ELR (cell line): ENCODE measurements around the gene PSMA6.
A peak's percentile ranks its signal among the peaks of the same experiment; 100 is the strongest.
"Not testable (repeated sequence)": the region's sequence is repeated elsewhere in the genome, so short reads cannot be mapped to it uniquely, and the experiment has no call there.

Source experiments
- DNase-seq: peaks from one replicate; pipeline ENCODE4 v3.0.0-alpha.2; 2015; ENCODE audit warnings: low read depth

PSMA6 gene

GRCh38 chr14:35344107-35344807 lies 52.1 kb downstream of the PSMA6 start:
- DNase-seq = no peak

- no peak for DNase-seq
Observed at GRCh38 chr14:35346738-35347322, 54.6 kb downstream of the PSMA6 start.

- DNase-seq = no peak
Observed at GRCh38 chr14:35347323-35348043, 55.3 kb downstream of the PSMA6 start.

- DNase-seq = not testable (repeated sequence)
Observed at GRCh38 chr14:35348044-35348380, 55.8 kb downstream of the PSMA6 start.

- DNase-seq = no peak
Observed at GRCh38 chr14:35349496-35350365, 57.5 kb downstream of the PSMA6 start.

GRCh38 chr14:35351497-35351896 lies 59.3 kb downstream of the PSMA6 start:
- no peak for DNase-seq

GRCh38 chr14:35351897-35352273 lies 59.7 kb downstream of the PSMA6 start:
- no peak for DNase-seq

GRCh38 chr14:35352274-35353233 lies 60.4 kb downstream of the PSMA6 start:
- no peak for DNase-seq

GRCh38 chr14:35353409-35354172 lies 61.4 kb downstream of the PSMA6 start:
- no peak for DNase-seq

GRCh38 chr14:35355235-35355634 lies 63.1 kb downstream of the PSMA6 start:
- not testable (repeated sequence) for DNase-seq

GRCh38 chr14:35355981-35356841 lies 64.0 kb downstream of the PSMA6 start:
- DNase-seq = no peak

GRCh38 chr14:35359655-35360054 lies 67.5 kb downstream of the PSMA6 start:
- not testable (repeated sequence) for DNase-seq

- no peak for DNase-seq
Observed at GRCh38 chr14:35361141-35361480, 68.9 kb downstream of the PSMA6 start.

GRCh38 chr14:35362450-35362849 lies 70.3 kb downstream of the PSMA6 start:
- DNase-seq = no peak

- peak; percentile 36 for DNase-seq
Observed at GRCh38 chr14:35362911-35363374, 70.8 kb downstream of the PSMA6 start.

GRCh38 chr14:35365130-35366055 lies 73.2 kb downstream of the PSMA6 start:
- peak; percentile 97 for DNase-seq

- DNase-seq = peak; percentile 87
Observed at GRCh38 chr14:35366056-35366451, 73.9 kb downstream of the PSMA6 start.

- no peak for DNase-seq
Observed at GRCh38 chr14:35366521-35366976, 74.4 kb downstream of the PSMA6 start.
